ENCODE data around the gene PSTPIP1. TPM values are rescaled to one million over a fixed set of nuclear protein-coding genes. Genes with fewer than 3 reads are reported as not detected.
A peak's percentile ranks its signal among the peaks of the same experiment; 100 is the strongest.

The PSTPIP1 gene
- total RNA-seq, 3 donors from 2014 or later (not counting 1 experiment from before 2014, with no cell fraction given): 218 to 316 (median 228) TPM

DNA sequence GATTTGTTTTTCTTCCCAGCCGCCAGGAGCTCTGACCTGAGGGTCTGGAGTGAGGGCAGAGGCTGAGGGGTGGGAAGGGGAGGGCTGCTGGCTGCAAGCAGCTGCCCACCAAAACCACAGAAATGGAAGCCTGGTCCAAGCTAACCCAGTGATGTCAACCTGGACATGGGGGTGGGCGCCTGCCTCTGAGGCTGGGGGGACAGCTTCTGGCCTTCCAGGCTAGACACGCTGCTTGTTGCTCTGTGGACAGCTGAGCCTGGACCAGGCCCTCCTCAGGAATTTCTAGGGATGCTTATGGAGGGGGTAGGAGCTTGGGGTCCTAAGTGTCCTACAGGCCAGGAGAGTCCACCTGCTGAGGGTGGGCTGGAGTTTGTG lies 21.4 kb downstream of the PSTPIP1 start:
- Mint-ChIP-seq H3K27ac (peak overlapping the region; percentile 96 to 99), H3K4me1 (peaks cover 77 to 98% of the 10 kb centered on the region in 2 donors), H3K36me3 (no peaks in the 10 kb centered on the region), H3K9me3 (no peaks in the 10 kb centered on the region), H3K27me3 (ENCODE audit: low read depth in 2 of 2) (no peaks in the 10 kb centered on the region), H3K4me3 (peak overlapping the region; percentile 59)
- Histone ChIP-seq H3K27ac (ENCODE audit: low read length) (peak overlapping the region; percentile 84), H3K4me1 (ENCODE audit: control insufficient read depth, insufficient read depth, low read length) (peaks cover 99% of the 10 kb centered on the region), H3K27me3 (ENCODE audit: control insufficient read depth, insufficient read depth, low read length) (no peaks in the 10 kb centered on the region), H3K36me3 (ENCODE audit: control insufficient read depth, insufficient read depth, low read length) (peaks cover 40% of the 10 kb centered on the region), H3K9me3 (ENCODE audit: control insufficient read depth, insufficient read depth, low read length) (no peaks in the 10 kb centered on the region), H3K4me3 (ENCODE audit: low read length) (no peak overlapping the region)
- DNase-seq (no peak), ATAC-seq (no peak)
- intact Hi-C loops (cut with micrococcal nuclease): no loop called here
- WGBS (ENCODE audit: insufficient coverage): 68% methylated on average over 3 of the region's 3 CpGs
- TF ChIP-seq, protein P1, sequence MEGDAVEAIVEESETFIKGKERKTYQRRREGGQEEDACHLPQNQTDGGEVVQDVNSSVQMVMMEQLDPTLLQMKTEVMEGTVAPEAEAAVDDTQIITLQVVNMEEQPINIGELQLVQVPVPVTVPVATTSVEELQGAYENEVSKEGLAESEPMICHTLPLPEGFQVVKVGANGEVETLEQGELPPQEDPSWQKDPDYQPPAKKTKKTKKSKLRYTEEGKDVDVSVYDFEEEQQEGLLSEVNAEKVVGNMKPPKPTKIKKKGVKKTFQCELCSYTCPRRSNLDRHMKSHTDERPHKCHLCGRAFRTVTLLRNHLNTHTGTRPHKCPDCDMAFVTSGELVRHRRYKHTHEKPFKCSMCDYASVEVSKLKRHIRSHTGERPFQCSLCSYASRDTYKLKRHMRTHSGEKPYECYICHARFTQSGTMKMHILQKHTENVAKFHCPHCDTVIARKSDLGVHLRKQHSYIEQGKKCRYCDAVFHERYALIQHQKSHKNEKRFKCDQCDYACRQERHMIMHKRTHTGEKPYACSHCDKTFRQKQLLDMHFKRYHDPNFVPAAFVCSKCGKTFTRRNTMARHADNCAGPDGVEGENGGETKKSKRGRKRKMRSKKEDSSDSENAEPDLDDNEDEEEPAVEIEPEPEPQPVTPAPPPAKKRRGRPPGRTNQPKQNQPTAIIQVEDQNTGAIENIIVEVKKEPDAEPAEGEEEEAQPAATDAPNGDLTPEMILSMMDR (IDR thresholded peaks at IDR 0.05): no peak

DNA sequence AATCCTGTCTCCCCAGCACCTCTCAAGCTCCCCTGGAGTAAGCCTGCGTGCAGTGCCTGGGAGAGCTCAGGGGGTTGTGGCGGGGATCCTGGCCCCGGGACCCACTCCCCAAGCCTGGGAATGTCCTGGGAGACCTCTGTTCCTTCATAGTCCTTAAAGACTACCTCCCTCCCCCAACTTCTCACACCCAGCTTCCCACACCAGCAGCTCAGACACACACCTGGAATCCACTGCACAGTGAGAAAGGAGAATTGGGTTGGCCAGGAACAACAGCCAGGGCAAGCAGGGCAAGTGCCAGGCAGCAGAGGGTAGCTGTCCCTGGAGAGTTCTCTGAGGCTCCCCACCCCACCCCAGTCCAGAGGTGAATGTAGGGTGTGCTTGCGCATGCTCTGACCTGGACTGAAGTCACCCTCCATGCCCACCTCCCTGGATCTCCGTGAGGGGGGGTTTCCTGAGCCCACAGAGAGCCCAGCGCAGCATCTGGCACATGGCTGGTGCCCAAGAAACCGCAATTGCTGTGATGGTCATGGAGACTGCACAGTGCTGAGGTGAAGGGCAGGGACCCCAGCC lies 22.2 kb downstream of the PSTPIP1 start:
- no peaks in the 10 kb centered on the region for H3K9me3 Mint-ChIP-seq
- peaks cover 100% of the 10 kb centered on the region for H3K4me1 ChIP-seq (ENCODE audit: control insufficient read depth, insufficient read depth, low read length)
- peak overlapping the region; percentile 59 for H3K4me3 Mint-ChIP-seq
- H3K27ac Mint-ChIP-seq: peak overlapping the region; percentile 96 to 99
- TF ChIP-seq, protein P1 (IDR thresholded peaks at IDR 0.05): no peak
- peaks cover 39% of the 10 kb centered on the region for H3K36me3 ChIP-seq (ENCODE audit: control insufficient read depth, insufficient read depth, low read length)
- 84% methylated on average over 7 of the region's 7 CpGs for WGBS (ENCODE audit: insufficient coverage)
- H3K27me3 Mint-ChIP-seq (ENCODE audit: low read depth in 2 of 2): no peaks in the 10 kb centered on the region
- no peaks in the 10 kb centered on the region for H3K27me3 ChIP-seq (ENCODE audit: control insufficient read depth, insufficient read depth, low read length)
- H3K4me3 ChIP-seq (ENCODE audit: low read length): no peak overlapping the region
- intact Hi-C loops (cut with micrococcal nuclease): no loop called here
- peak overlapping the region; percentile 84 for H3K27ac ChIP-seq (ENCODE audit: low read length)
- DNase-seq (no peak), ATAC-seq (no peak)
- H3K9me3 ChIP-seq (ENCODE audit: control insufficient read depth, insufficient read depth, low read length): no peaks in the 10 kb centered on the region
- H3K36me3 Mint-ChIP-seq: no peaks in the 10 kb centered on the region
- H3K4me1 Mint-ChIP-seq: peaks cover 79 to 98% of the 10 kb centered on the region in 2 donors

DNA sequence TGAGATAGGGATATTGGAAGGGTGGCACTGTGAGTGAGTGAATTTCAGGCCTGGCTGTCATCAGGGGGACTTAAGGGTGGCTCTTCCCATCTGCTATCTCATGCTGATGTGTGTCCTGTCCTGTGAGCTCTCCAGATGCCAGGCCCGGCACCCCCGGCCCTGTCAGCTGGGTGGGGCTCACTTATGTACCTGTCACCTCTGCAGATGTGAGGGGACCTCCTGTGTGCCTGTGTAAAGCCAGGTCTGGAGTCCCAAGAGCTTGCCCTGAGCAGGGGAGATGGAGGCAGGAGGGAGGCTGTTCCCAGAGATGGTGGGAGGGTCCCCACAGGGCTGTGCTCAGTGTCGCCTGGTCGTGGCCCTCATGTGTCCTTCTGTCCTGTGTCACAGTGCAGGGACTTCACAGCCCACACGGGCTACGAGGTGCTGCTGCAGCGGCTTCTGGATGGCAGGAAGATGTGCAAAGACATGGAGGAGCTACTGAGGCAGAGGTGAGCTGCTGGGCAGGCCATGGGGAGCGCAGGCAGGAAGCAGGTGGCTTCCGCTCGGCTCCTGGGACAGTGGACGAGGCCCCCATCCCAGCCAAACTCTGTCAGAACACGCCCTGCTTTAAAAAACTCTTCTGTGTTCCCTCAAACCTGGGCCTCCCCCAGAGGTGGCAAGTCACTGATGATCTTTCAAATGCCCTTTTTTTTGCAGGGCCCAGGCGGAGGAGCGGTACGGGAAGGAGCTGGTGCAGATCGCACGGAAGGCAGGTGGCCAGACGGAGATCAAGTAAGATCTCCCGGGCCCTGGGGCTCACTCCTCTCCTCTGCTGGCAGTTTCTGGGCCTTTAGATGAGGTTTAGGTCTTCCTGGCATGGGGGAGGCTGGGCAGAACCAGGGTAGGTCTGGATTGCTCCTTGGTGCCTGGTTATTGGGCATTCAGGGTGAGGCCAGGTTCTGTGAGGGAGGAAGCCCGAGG lies 23.1 kb downstream of the PSTPIP1 start:
- H3K4me1 ChIP-seq (ENCODE audit: control insufficient read depth, insufficient read depth, low read length): peaks cover 100% of the 10 kb centered on the region
- Mint-ChIP-seq H3K4me3 (peak overlapping the region; percentile 53), H3K36me3 (no peaks in the 10 kb centered on the region), H3K9me3 (no peaks in the 10 kb centered on the region), H3K27me3 (ENCODE audit: low read depth in 2 of 2) (no peaks in the 10 kb centered on the region), H3K4me1 (peaks cover 83 to 98% of the 10 kb centered on the region in 2 donors), H3K27ac (peak overlapping the region; percentile 96 to 99)
- no peaks in the 10 kb centered on the region for H3K9me3 ChIP-seq (ENCODE audit: control insufficient read depth, insufficient read depth, low read length)
- H3K4me3 ChIP-seq (ENCODE audit: low read length): no peak overlapping the region
- intact Hi-C loops (cut with micrococcal nuclease): no loop called here
- H3K36me3 ChIP-seq (ENCODE audit: control insufficient read depth, insufficient read depth, low read length): peaks cover 44% of the 10 kb centered on the region
- 88% methylated on average over 20 of the region's 20 CpGs for WGBS (ENCODE audit: insufficient coverage)
- H3K27me3 ChIP-seq (ENCODE audit: control insufficient read depth, insufficient read depth, low read length): no peaks in the 10 kb centered on the region
- DNase-seq (no peak), ATAC-seq (no peak)
- peak overlapping the region; percentile 84 for H3K27ac ChIP-seq (ENCODE audit: low read length)
- TF ChIP-seq, protein P1 (IDR thresholded peaks at IDR 0.05): no peak
